Heart right ventricle (tissue), 16 donors: ENCODE measurements around the gene PNPLA2. TPM values are rescaled to one million over a fixed set of nuclear protein-coding genes. Genes with fewer than 3 reads are reported as not detected.

Source experiments
- ATAC-seq, 8 donors: fragments of 200-7000 bp; cut with Tn5 transposase; one replicate each; pipeline ENCODE4 v1.9.1; 2020; ENCODE audit warnings: mild to moderate bottlenecking in 8 of 8, moderate library complexity in 8 of 8, moderate number of reproducible peaks in 1 of 8
- DNase-seq, 2 donors: peaks; one replicate each; pipeline ENCODE4 v3.0.0-alpha.2; 2020
- H3K27ac ChIP-seq, 10 donors: fragments of 200-600 bp; sonication (generic) in 2 of 10; one replicate each; pipeline versions ENCODE4 v1.5.0 to v1.8.0; 2020 to 2022; ENCODE audit warnings: mild to moderate bottlenecking in 3 of 10
- H3K27me3 ChIP-seq, 7 donors: fragments of 200-600 bp; one replicate each; pipeline ENCODE4 v1.8.0; 2021 to 2022; ENCODE audit warnings: mild to moderate bottlenecking in 2 of 7
- H3K36me3 ChIP-seq, 9 donors: fragments of 200-600 bp; sonication (generic) in 1 of 9; one replicate each; pipeline versions ENCODE4 v1.5.0 to v1.8.0; 2020 to 2022; ENCODE audit warnings: mild to moderate bottlenecking in 2 of 9
- H3K4me1 ChIP-seq, 9 donors: fragments of 200-600 bp; sonication (generic) in 1 of 9; one replicate each; pipeline versions ENCODE4 v1.5.0 to v1.8.0; 2020 to 2022; ENCODE audit warnings: mild to moderate bottlenecking in 4 of 9
- H3K4me3 ChIP-seq, 10 donors: fragments of 200-600 bp; sonication (generic) in 2 of 10; one replicate each; pipeline versions ENCODE4 v1.5.0 to v1.8.0; 2020 to 2022; ENCODE audit warnings: mild to moderate bottlenecking in 7 of 10, moderate library complexity in 2 of 10
- H3K9me3 ChIP-seq, 11 donors: fragments of 200-600 bp in 10 of 11; sonication (generic) in 2 of 11; one replicate each; pipeline versions ENCODE4 v1.5.0 to v1.8.0; 2013 to 2022; ENCODE audit warnings: mild to moderate bottlenecking in 2 of 11, control low read depth in 1 of 11, moderate library complexity in 1 of 11
- WGBS, 2 donors: extraction: QIAGEN DNeasy Blood & Tissue Kit; methylation state at CpG; one replicate each; pipeline ENCODE4 v1.1.7; 2013; ENCODE audit warnings: inconsistent platforms in 1 of 2; 5-methylcytosine and 5-hydroxymethylcytosine counted together
- intact Hi-C, 10 donors: fragments of 100-400 bp; cut with DNase I; formaldehyde crosslinking; loops; one replicate each; pipeline versions ENCODE4 v1.11.1 to v1.14.2; 2022
- polyA plus RNA-seq, 2 donors: library from polyadenylated mRNA; stranded (reverse); fragments of 200-250 nt; gene quantifications; one replicate each; pipeline ENCODE4 v1.2.3, GENCODE V29; 2013
- total RNA-seq, 10 donors: library from RNA; stranded (reverse); fragmentation: NEBNext Ultra II Directional in 3 of 10; extraction: Animal tissue kit (Norgen Biotek cat#: 25700) in 3 of 10; gene quantifications; one replicate each; pipeline versions ENCODE4 v1.2.1 to v1.2.4, GENCODE V29; 2021 to 2023
- TF ChIP-seq, protein P1 (sequence below), 9 donors: fragments of 200-600 bp; sonication (generic) in 2 of 9; IDR thresholded peaks; one replicate each; pipeline versions ENCODE4 v1.5.0 to v1.8.0; 2021 to 2022; ENCODE audit warnings: antibody characterized with exemption in 9 of 9, mild to moderate bottlenecking in 5 of 9, moderate library complexity in 1 of 9
- donor health status: Arrhythmogenic right ventricular cardiomyopathy.
- donor health status: ischemic (EF 13 %, LVEDD 7.1; RV severe dilation, severe dysfunction).
- donor health status: healthy with polysubstance abuse.
- donor health status: DM: no; HTN: yes; CAD: no.
- donor health status: DM: no; HTN: no; CAD: no.
- donor health status: ischemic (EF 25% LVEDD 6.9; RV normal size, moderate dysfunction).
- donor health status: ischemic (EF 25% LVEDD 5.7; RV mildly dilated, moderate dysfunction).
- donor health status: healthy.
- donor health status: DM: yes; HTN: yes; CAD: no.
- donor health status: Ischemic cardiomyopathy.
- donor health status: ischemic (EF 35%, LVEDD 5.7; RV mildly dilated, moderate dysfunction).
- donor health status: nonischemic (EF 11% LVEDD 7.7; RV severe dilation, severe dysfunction).
- donor health status: DM: yes; HTN: yes; CAD: no.
- donor health status: PGD.
- donor health status: ischemic (EF 29% LVEDD 5.4; RV normal size, mild dysfunction).
- donor health status: nonischemic (EF 23%, LVEDD 6.1; RV moderate dilation, normal function).

PNPLA2 gene
- total and polyA plus RNA-seq, 12 donors: 114 to 359 (median 247) TPM

DNA sequence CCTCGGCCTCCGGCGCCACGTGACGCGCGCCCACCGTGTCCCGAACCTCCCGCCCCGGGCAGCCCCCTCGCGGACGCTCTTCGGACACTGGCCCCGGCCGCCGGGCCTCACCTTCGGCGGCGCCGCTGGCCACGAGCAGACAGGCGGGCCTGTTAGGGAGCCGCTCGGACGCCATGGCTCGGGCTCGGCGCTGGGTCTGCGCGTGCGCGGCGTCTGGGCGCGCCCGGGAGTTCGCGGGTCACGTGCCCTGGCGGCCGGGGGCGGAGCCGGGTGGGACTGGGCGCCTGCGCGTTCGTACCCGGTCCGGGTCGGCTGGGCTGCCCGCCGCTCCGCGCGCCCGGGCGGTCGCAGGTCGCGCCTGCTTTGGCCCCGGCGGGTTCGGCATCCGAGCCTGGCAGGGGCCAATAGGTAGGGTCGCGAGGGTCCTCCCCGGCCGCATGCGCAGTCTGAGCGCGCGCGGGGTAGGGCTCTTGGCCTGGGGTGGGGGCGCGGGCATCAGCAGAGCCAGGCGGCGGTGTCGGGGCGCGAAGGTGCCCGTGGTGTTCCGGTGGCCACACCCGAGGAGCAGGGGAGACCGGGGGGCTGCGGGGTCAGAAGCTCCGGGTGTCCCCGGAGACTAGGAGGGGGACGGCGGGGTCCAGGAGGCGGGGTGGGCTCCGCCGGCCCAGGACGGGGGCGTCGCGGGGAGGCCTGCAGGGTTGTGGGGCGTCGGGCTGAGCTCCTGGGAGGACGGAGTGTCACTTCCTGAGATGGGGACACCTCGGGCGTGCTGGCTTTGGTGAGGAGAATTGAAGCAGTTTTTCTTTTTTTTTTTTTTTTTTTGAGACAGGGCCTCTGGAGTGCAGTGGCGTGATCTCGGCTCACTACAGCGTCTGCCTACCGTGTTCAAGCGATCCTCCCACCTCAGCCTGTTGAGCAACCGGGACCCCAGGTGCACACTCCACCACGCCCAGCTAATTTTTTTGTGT is 41.1 kb upstream of the PNPLA2 start, which contains the start of gene GATD1:
Gene GATD1 (minus strand): TSS at position 200 of the 968 bp plus-strand sequence. CDS start 25 bp downstream, at position 175.
- peak within 1 kb of the TSS; percentile 63 to 97 (median 87) for H3K4me3 ChIP-seq
- ATAC-seq: peak; percentile 86 to 98 (median 92)
- H3K4me1 ChIP-seq: peaks cover 8 to 53% (median 29%) of the 10 kb centered on the region in 9 donors
- H3K9me3 ChIP-seq: no peaks in the 10 kb centered on the region
- H3K36me3 ChIP-seq: peaks cover 0 to 25% (median 0%) of the 10 kb centered on the region in 9 donors
- peak within 1 kb of the TSS; percentile 61 to 91 (median 86) for H3K27ac ChIP-seq
- TF ChIP-seq, protein P1, sequence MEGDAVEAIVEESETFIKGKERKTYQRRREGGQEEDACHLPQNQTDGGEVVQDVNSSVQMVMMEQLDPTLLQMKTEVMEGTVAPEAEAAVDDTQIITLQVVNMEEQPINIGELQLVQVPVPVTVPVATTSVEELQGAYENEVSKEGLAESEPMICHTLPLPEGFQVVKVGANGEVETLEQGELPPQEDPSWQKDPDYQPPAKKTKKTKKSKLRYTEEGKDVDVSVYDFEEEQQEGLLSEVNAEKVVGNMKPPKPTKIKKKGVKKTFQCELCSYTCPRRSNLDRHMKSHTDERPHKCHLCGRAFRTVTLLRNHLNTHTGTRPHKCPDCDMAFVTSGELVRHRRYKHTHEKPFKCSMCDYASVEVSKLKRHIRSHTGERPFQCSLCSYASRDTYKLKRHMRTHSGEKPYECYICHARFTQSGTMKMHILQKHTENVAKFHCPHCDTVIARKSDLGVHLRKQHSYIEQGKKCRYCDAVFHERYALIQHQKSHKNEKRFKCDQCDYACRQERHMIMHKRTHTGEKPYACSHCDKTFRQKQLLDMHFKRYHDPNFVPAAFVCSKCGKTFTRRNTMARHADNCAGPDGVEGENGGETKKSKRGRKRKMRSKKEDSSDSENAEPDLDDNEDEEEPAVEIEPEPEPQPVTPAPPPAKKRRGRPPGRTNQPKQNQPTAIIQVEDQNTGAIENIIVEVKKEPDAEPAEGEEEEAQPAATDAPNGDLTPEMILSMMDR (IDR thresholded peaks at IDR 0.05): peak in 1 of 9 donors; percentile 7
- intact Hi-C loops: loop anchor here in 1 of 10 donors (2.0 kb wide), 1 partner anchor 19 kb away; no protein-coding TSS in a partner anchor
- no peaks in the 10 kb centered on the region for H3K27me3 ChIP-seq
- 1 to 2% methylated on average over 103 to 110 of the region's 110 CpGs for WGBS, 2 donors
- DNase-seq: peak; percentile 90 to 96

DNA sequence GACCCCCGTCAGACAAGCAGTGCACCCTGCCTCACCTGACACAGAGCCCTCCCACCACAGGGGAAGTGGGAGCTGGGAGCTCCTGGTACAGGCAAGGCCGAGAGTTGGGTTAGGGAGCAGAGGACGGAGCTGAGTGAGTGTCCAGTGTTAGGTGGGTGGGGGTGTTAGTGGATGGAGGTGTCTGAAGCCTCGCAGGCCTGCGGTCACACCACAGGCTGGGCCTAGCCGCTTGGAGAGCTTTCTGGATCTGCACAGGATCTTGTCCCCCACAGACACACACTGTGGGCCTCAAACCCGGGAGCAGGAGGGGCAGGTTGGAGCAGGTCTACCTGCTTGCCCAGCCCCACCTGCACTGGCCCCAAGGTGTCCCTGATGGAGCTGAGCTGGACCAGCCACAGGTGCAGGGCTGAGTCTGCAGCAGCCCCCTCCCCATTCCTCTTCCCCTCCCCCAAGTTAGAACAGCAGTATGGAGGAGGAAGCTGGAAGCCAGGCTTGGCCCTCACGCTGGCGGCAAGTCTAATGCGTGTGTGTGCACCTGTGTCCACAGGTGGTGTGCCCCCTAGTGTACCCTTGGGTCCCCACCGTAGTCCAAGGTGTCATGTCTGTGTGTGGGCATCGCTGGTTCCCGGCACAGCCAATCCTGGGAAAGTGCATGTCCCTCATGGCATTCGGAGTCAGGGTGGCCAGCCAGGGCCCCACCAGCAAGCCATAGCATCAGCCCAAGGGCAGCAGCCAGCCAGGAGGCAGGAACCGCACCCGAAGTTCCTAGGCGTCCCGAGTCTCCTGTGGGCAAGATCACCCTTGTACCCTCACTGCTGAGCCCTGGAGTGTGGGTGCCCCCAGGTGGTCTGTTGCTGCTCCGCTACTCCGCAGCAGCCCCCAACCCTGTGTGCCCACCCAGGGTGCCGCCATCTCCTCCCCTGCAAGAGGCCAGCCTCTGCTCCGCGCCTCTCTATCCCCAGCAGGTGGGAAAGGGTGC is 39.4 kb upstream of the PNPLA2 start:
- ATAC-seq: no peak
- Histone ChIP-seq H3K4me1 (peaks cover 8 to 59% (median 38%) of the 10 kb centered on the region in 9 donors), H3K4me3 (no peak overlapping the region), H3K9me3 (no peaks in the 10 kb centered on the region), H3K27ac (no peak overlapping the region), H3K36me3 (peaks cover 0 to 8% (median 0%) of the 10 kb centered on the region in 9 donors), H3K27me3 (no peaks in the 10 kb centered on the region)
- TF ChIP-seq, protein P1 (IDR thresholded peaks at IDR 0.05): no peak
- peak in 1 of 2 donors; percentile 11 for DNase-seq
- intact Hi-C loops: no loop called here
- 94 to 95% methylated on average over 23 of the region's 23 CpGs for WGBS, 2 donors

GRCh38 chr11:779955-780532 is 38.7 kb upstream of the PNPLA2 start:
- Histone ChIP-seq H3K27me3 (no peaks in the 10 kb centered on the region), H3K4me3 (no peak overlapping the region), H3K4me1 (peaks cover 8 to 51% (median 38%) of the 10 kb centered on the region in 9 donors), H3K9me3 (no peaks in the 10 kb centered on the region), H3K36me3 (peaks cover 0 to 6% (median 0%) of the 10 kb centered on the region in 9 donors), H3K27ac (no peak overlapping the region)
- WGBS, 2 donors: 94 to 95% methylated on average over 16 of the region's 16 CpGs
- ATAC-seq (no peak), DNase-seq (peak in 1 of 2 donors; percentile 11)
- intact Hi-C loops: loop anchor here in 1 of 10 donors (2.0 kb wide), 1 partner anchor 15 kb away; no protein-coding TSS in a partner anchor
- TF ChIP-seq, protein P1 (IDR thresholded peaks at IDR 0.05): no peak
